Testis (tissue), 2 donors: ENCODE results near the gene ADPRM.

ENCODE experiments used
- POLR2A ChIP-seq: fragments of 450-650 bp; IDR thresholded peaks from one replicate; pipeline ENCODE4 v1.6.1; 2017; ENCODE audit warnings: antibody characterized with exemption, mild to moderate bottlenecking, moderate library complexity
- TF ChIP-seq, protein P1 (sequence below), 3 experiments: fragments of 450-650 bp in 2 of 3; fragments of 200-600 bp in 1 of 3; sonication (generic) in 1 of 3; IDR thresholded peaks; one replicate each; pipeline ENCODE4 v1.5.1; 2016 to 2019; ENCODE audit warnings: antibody characterized with exemption in 3 of 3, mild to moderate bottlenecking in 2 of 3, moderate library complexity in 1 of 3

DNA sequence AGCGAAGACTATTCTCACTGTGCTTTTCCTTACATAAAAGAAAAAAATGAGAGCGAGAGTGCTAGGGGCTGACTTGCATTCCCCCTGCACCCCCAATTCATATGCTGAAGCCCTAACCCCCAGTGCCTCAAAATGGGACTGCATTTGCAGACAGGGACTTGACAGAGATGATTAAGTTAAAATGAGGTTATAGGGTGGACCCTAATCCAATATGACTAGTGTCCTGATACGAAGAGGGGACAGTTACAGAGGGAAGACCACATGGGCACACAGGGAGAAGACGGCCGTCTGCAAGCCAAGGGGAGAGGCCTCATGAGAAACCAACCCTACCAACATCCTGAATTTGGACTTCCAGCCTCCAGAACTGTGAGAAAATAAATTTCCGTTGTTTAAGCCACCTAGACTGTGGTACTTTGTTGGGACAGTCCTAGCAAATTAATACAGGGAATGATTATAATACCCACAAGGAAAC lies 34.0 kb downstream of the ADPRM start:
- TF ChIP-seq, protein P1, sequence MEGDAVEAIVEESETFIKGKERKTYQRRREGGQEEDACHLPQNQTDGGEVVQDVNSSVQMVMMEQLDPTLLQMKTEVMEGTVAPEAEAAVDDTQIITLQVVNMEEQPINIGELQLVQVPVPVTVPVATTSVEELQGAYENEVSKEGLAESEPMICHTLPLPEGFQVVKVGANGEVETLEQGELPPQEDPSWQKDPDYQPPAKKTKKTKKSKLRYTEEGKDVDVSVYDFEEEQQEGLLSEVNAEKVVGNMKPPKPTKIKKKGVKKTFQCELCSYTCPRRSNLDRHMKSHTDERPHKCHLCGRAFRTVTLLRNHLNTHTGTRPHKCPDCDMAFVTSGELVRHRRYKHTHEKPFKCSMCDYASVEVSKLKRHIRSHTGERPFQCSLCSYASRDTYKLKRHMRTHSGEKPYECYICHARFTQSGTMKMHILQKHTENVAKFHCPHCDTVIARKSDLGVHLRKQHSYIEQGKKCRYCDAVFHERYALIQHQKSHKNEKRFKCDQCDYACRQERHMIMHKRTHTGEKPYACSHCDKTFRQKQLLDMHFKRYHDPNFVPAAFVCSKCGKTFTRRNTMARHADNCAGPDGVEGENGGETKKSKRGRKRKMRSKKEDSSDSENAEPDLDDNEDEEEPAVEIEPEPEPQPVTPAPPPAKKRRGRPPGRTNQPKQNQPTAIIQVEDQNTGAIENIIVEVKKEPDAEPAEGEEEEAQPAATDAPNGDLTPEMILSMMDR (IDR thresholded peaks at IDR 0.05), result no peak
- no peak for TF ChIP-seq POLR2A
